Measurements from ENCODE around the gene DCDC2C. TPM values are rescaled to one million over a fixed set of nuclear protein-coding genes. Genes with fewer than 3 reads are reported as not detected.

Gene DCDC2C
- total RNA-seq, 3 donors from 2014 or later: 0.35 TPM; not detected in 2

GRCh38 chr2:3677436-3677835 is 25.9 kb upstream of the DCDC2C start:
- Histone ChIP-seq H3K4me1 (ENCODE audit: low read depth) (no peaks in the 10 kb centered on the region), H3K9me3 (no peaks in the 10 kb centered on the region), H3K36me3 (ENCODE audit: low read depth) (no peaks in the 10 kb centered on the region), H3K4me3 (no peak overlapping the region)
- TF ChIP-seq, protein P1, sequence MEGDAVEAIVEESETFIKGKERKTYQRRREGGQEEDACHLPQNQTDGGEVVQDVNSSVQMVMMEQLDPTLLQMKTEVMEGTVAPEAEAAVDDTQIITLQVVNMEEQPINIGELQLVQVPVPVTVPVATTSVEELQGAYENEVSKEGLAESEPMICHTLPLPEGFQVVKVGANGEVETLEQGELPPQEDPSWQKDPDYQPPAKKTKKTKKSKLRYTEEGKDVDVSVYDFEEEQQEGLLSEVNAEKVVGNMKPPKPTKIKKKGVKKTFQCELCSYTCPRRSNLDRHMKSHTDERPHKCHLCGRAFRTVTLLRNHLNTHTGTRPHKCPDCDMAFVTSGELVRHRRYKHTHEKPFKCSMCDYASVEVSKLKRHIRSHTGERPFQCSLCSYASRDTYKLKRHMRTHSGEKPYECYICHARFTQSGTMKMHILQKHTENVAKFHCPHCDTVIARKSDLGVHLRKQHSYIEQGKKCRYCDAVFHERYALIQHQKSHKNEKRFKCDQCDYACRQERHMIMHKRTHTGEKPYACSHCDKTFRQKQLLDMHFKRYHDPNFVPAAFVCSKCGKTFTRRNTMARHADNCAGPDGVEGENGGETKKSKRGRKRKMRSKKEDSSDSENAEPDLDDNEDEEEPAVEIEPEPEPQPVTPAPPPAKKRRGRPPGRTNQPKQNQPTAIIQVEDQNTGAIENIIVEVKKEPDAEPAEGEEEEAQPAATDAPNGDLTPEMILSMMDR (IDR thresholded peaks at IDR 0.05): no peak
- ATAC-seq (no peak), DNase-seq (no peak)
- intact Hi-C loops (cut with DNase I, micrococcal nuclease): no loop called here

GRCh38 chr2:3678212-3678611 is 25.2 kb upstream of the DCDC2C start:
- DNase-seq: no peak
- intact Hi-C loops (cut with DNase I, micrococcal nuclease): no loop called here
- no peaks in the 10 kb centered on the region for H3K36me3 ChIP-seq (ENCODE audit: low read depth)
- H3K4me3 ChIP-seq: no peak overlapping the region
- TF ChIP-seq, protein P1 (IDR thresholded peaks at IDR 0.05): no peak
- H3K9me3 ChIP-seq: no peaks in the 10 kb centered on the region
- no peaks in the 10 kb centered on the region for H3K4me1 ChIP-seq (ENCODE audit: low read depth)
- no peak for ATAC-seq

DNA sequence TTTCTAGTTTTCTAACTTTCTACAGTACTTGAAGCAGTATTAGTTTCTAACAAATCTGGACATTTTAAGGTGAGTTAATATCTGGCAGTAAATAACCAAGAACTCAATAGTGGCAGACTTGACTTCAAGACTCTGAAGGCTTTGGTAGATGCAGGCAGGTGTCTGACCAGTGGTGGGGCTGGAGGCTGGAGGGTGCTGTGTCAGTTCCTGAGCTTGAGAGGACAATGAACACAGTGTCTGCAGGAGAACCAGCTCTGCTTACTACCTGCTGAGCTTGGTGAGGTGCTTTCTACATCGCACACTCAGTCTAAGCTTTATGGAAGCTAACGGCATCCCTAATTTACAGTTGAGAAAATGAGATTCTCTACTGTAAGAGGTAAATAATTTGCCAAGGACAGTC is 24.2 kb upstream of the DCDC2C start:
- DNase-seq (no peak), ATAC-seq (no peak)
- Histone ChIP-seq H3K4me3 (no peak overlapping the region), H3K9me3 (no peaks in the 10 kb centered on the region), H3K36me3 (ENCODE audit: low read depth) (no peaks in the 10 kb centered on the region), H3K4me1 (ENCODE audit: low read depth) (no peaks in the 10 kb centered on the region)
- intact Hi-C loops (cut with DNase I, micrococcal nuclease): no loop called here
- TF ChIP-seq, protein P1 (IDR thresholded peaks at IDR 0.05): no peak

DNA sequence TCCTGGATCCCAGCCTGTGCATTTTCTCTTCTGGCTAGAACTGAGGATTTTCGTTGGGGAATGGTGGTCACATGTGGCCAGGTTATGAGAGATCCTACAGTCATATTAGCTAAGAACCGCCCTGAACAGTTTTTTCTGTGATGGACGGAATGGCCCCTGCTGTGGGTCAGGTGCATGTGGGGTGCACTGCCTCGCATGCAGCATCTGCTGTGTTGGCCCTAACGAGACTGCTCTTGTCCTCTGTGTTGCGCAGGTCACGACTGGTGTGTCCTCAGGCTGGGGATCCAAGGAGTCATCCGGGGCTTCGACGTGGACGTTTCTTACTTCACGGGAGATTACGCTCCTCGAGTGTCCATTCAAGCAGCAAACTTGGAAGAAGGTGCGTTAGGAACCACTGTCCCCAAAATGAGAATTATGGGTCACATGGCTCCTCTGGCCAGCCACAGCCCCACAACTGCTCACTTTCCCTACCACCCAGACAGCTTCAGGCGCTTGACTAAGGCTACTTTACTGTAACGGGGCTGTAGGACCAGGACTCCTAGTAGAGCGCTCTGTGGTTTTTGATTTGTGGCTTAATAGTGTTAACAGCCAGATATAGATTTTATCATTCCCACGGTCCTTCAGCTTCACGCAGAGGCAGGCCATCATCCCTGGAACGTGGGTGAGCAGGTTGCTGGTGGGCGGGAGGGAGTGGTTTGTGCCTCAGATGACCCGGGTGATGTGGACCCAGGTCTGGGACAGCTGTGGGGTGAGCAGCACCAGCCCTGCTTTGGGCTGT is 23.6 kb upstream of the DCDC2C start:
- H3K36me3 ChIP-seq (ENCODE audit: low read depth): no peaks in the 10 kb centered on the region
- no peaks in the 10 kb centered on the region for H3K9me3 ChIP-seq
- TF ChIP-seq, protein P1 (IDR thresholded peaks at IDR 0.05): no peak
- no peak overlapping the region for H3K4me3 ChIP-seq
- H3K4me1 ChIP-seq (ENCODE audit: low read depth): no peaks in the 10 kb centered on the region
- intact Hi-C loops (cut with DNase I, micrococcal nuclease): no loop called here
- ATAC-seq: no peak
- no peak for DNase-seq

DNA sequence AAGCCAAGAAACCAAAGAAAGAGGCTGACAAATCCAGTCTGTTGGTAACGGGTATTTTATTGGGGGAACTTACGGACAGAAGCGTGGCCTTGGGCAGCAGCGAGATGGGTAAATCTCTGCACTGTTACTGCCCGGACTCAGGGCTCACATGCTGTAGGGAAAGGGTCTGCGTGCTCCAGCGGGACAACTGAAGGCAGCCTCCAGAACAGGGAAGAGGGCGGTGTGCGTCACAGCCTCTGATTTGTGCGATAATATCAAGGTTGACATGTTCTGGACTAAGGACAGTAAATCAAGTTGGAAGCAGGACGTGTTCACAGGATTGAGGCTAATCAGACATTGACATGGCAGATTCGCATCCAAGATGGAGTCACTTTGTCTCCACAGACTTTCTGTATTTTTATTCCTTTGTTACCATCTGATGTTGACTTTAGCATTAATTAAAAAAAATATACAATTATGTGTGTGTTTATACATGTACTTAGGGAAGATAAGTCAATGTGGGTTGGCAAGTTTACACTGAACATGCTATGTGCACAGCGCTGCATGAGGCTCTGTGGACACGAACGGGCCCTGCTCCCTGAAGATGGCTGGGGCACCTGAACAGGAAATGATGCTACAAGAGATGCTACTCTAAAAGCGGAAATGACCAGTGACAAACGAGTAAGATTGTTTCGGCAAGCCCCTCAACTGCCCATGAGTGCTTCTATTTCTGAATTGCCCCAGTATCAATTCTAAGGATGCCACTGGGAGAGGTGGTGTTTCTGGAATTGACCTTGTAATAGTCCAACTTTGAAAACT is 22.6 kb upstream of the DCDC2C start:
- TF ChIP-seq, protein P1 (IDR thresholded peaks at IDR 0.05): no peak
- no peak for ATAC-seq

More for the DNA sequence above, 22.6 kb upstream of the DCDC2C start:
- Histone ChIP-seq H3K36me3 (ENCODE audit: low read depth) (no peaks in the 10 kb centered on the region), H3K4me3 (no peak overlapping the region), H3K9me3 (no peaks in the 10 kb centered on the region), H3K4me1 (ENCODE audit: low read depth) (no peaks in the 10 kb centered on the region)
- intact Hi-C loops (cut with DNase I, micrococcal nuclease): no loop called here
- DNase-seq: no peak
